Upper lobe of left lung (tissue), 4 donors: ENCODE data around the gene MYBPHL.

ENCODE experiments used
- EP300 ChIP-seq, 4 donors: sonication (generic); formaldehyde crosslinking; IDR thresholded peaks; one replicate each; pipeline ENCODE4 v1.5.1; 2017; ENCODE audit warnings: antibody characterized with exemption in 4 of 4, control low read depth in 2 of 4
- POLR2AphosphoS5 ChIP-seq, 2 donors: sonication (generic); formaldehyde crosslinking; IDR thresholded peaks; one replicate each; pipeline ENCODE4 v1.5.1; 2017; ENCODE audit warnings: antibody characterized with exemption in 2 of 2
- TF ChIP-seq, protein P1 (sequence below), 6 experiments: fragments of 450-650 bp in 4 of 6; fragments of 200-600 bp in 2 of 6; sonication (generic) in 2 of 6; IDR thresholded peaks; one replicate each; pipeline ENCODE4 v1.5.1; 2016 to 2019; ENCODE audit warnings: antibody characterized with exemption in 6 of 6

GRCh38 chr1:109309347-109309746, 2.5 kb upstream of the MYBPHL start:
- TF ChIP-seq, protein P1, sequence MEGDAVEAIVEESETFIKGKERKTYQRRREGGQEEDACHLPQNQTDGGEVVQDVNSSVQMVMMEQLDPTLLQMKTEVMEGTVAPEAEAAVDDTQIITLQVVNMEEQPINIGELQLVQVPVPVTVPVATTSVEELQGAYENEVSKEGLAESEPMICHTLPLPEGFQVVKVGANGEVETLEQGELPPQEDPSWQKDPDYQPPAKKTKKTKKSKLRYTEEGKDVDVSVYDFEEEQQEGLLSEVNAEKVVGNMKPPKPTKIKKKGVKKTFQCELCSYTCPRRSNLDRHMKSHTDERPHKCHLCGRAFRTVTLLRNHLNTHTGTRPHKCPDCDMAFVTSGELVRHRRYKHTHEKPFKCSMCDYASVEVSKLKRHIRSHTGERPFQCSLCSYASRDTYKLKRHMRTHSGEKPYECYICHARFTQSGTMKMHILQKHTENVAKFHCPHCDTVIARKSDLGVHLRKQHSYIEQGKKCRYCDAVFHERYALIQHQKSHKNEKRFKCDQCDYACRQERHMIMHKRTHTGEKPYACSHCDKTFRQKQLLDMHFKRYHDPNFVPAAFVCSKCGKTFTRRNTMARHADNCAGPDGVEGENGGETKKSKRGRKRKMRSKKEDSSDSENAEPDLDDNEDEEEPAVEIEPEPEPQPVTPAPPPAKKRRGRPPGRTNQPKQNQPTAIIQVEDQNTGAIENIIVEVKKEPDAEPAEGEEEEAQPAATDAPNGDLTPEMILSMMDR (IDR thresholded peaks at IDR 0.05): no peak
- TF ChIP-seq POLR2AphosphoS5 (IDR thresholded peaks at IDR 0.05) (no peak), EP300 (IDR thresholded peaks at IDR 0.05) (no peak)
